Omental fat pad (tissue), 4 donors: ENCODE results near the gene REV3L. TPM values are rescaled to one million over a fixed set of nuclear protein-coding genes. Genes with fewer than 3 reads are reported as not detected.

Experiments
- ATAC-seq: fragments of 150-250 bp; one replicate; pipeline ENCODE4 v1.9.1; 2016; ENCODE audit warnings: mild to moderate bottlenecking, moderate library complexity; ENCODE audit not compliant: low FRiP score
- DNase-seq: peaks from one replicate; pipeline ENCODE4 v3.0.0-alpha.2; 2019; ENCODE audit warnings: low spot score
- total RNA-seq, 4 donors: library from RNA; depleted of rRNA; stranded (reverse); fragments of >200 nt; gene quantifications; one replicate each; pipeline ENCODE4 v1.1.0, GENCODE V29; 2016
- TF ChIP-seq, protein P1 (sequence below), 3 donors: fragments of 450-650 bp; IDR thresholded peaks; one replicate each; pipeline ENCODE4 v1.5.1; 2016 to 2017; ENCODE audit warnings: antibody characterized with exemption in 3 of 3, mild to moderate bottlenecking in 3 of 3, moderate library complexity in 2 of 3

Gene REV3L
- total RNA-seq, 4 donors from 2014 or later = 55.5 to 111 (median 63.2) TPM

DNA sequence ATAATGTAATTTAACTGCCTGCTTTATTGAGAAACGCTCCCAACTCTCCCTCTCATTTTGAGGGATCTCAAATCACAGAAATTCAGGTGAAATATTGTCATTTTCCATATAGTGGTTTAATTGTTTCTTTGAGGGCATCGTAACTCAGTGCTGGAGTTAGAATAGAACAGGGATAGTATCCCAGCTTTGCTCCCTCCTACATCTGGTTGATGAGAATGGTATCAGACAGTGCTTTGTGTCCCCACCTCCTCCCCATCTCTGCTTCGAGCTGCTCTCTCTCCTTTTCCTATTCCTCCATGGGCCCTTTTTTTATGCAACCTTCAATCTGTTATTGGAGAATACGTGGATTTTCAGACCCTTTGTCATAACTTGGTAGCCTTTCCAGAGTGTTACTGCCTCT is 41.2 kb upstream of the REV3L start:
- TF ChIP-seq, protein P1, sequence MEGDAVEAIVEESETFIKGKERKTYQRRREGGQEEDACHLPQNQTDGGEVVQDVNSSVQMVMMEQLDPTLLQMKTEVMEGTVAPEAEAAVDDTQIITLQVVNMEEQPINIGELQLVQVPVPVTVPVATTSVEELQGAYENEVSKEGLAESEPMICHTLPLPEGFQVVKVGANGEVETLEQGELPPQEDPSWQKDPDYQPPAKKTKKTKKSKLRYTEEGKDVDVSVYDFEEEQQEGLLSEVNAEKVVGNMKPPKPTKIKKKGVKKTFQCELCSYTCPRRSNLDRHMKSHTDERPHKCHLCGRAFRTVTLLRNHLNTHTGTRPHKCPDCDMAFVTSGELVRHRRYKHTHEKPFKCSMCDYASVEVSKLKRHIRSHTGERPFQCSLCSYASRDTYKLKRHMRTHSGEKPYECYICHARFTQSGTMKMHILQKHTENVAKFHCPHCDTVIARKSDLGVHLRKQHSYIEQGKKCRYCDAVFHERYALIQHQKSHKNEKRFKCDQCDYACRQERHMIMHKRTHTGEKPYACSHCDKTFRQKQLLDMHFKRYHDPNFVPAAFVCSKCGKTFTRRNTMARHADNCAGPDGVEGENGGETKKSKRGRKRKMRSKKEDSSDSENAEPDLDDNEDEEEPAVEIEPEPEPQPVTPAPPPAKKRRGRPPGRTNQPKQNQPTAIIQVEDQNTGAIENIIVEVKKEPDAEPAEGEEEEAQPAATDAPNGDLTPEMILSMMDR (IDR thresholded peaks at IDR 0.05) = no peak
- DNase-seq (no peak), ATAC-seq (no peak)

GRCh38 chr6:111523484-111524167 is 40.6 kb upstream of the REV3L start:
- TF ChIP-seq, protein P1 (IDR thresholded peaks at IDR 0.05) = no peak
- ATAC-seq (no peak), DNase-seq (no peak)

- DNase-seq (no peak), ATAC-seq (no peak)
- TF ChIP-seq, protein P1 (IDR thresholded peaks at IDR 0.05) = no peak
Measured at GRCh38 chr6:111522393-111523020, 39.5 kb upstream of the REV3L start.

GRCh38 chr6:111521497-111522270 is 38.7 kb upstream of the REV3L start:
- TF ChIP-seq, protein P1 (IDR thresholded peaks at IDR 0.05) = no peak
- no peak for DNase-seq
- no peak for ATAC-seq

DNA sequence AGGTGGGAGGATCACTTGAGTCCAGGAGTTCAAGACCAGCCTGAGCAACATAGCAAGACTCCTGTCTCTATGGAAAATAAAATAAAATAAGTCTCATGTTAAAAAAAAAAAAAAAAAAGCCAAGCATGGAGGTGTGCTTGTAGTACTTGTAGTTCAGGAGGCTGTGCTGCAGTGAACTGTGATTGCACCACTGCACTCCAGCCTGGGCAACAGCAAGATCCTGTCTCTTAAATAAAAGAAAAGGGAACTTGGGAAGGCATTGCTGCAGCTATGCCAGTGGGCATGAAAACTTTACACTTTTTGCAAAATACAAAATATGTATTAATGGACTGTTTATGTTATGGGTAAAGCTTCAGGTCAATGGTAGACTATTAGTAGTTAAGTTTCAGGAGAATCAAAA is 37.5 kb upstream of the REV3L start:
- TF ChIP-seq, protein P1 (IDR thresholded peaks at IDR 0.05) = no peak
- ATAC-seq = no peak
- DNase-seq = no peak

DNA sequence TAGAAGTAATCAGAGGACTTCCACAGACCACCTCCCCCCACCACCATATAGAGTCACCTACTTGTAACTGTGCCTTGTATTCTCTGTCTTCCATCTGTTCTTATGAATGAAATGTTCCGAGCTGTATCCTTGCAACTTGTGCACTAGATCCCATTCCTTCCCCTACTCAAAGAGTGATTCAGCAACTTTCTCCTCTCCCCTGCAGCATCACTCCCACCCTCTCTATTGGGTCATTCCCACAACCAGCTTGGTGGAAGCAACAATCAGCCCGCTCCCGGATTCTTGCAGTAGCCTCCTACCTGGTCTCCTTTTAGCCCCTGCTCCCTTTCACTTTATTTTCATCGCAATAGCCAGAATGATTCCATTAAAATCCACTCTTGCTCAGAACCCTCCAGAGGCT is 34.9 kb upstream of the REV3L start:
- TF ChIP-seq, protein P1 (IDR thresholded peaks at IDR 0.05) = no peak
- DNase-seq = no peak
- ATAC-seq = no peak
